H9 (cell line): ENCODE measurements around the gene PAX8. TPM values are rescaled to one million over a fixed set of nuclear protein-coding genes. Genes with fewer than 3 reads are reported as not detected.

Experiments used
- DNase-seq: peaks from one replicate; pipeline ENCODE4 v3.0.0-alpha.2; 2017
- H2AFZ ChIP-seq: one replicate; pipeline ENCODE4 v1.6.1; 2013; ENCODE audit warnings: mild to moderate bottlenecking, low read length, control low read depth, moderate library complexity
- H2AK5ac ChIP-seq: 2 replicates; pipeline ENCODE4 v1.6.1; 2013; ENCODE audit warnings: low read length, control low read depth, mixed read lengths; ENCODE audit not compliant: insufficient read length
- H2BK120ac ChIP-seq: one replicate; pipeline ENCODE4 v1.6.1; 2013; ENCODE audit warnings: low read depth, mild to moderate bottlenecking, low read length, control low read depth, inconsistent platforms; ENCODE audit not compliant: poor library complexity, severe bottlenecking
- H2BK12ac ChIP-seq: 2 replicates; pipeline ENCODE4 v1.6.1; 2013; ENCODE audit warnings: low read length, control low read depth, mixed read lengths, low read depth; ENCODE audit not compliant: insufficient read length
- H2BK15ac ChIP-seq: 2 replicates; pipeline ENCODE4 v1.6.1; 2013; ENCODE audit warnings: low read depth, low read length, control low read depth
- H2BK20ac ChIP-seq: one replicate; pipeline ENCODE4 v1.6.1; 2013; ENCODE audit warnings: low read depth, mild to moderate bottlenecking, low read length, control low read depth, inconsistent platforms; ENCODE audit not compliant: poor library complexity, severe bottlenecking
- H2BK5ac ChIP-seq: 2 replicates; pipeline ENCODE4 v1.6.1; 2013; ENCODE audit warnings: low read length, control low read depth, mixed read lengths; ENCODE audit not compliant: insufficient read length
- H3K14ac ChIP-seq: 2 replicates; pipeline ENCODE4 v1.6.1; 2013; ENCODE audit warnings: low read length, control low read depth; ENCODE audit not compliant: insufficient read depth
- H3K18ac ChIP-seq: 2 replicates; pipeline ENCODE4 v1.6.1; 2013; ENCODE audit warnings: low read depth, mild to moderate bottlenecking, mixed read lengths, low read length, control low read depth; ENCODE audit not compliant: insufficient read length
- H3K23ac ChIP-seq: 2 replicates; pipeline ENCODE4 v1.6.1; 2013; ENCODE audit warnings: low read length, control low read depth, mixed read lengths, low read depth; ENCODE audit not compliant: insufficient read length
- H3K23me2 ChIP-seq: 2 replicates; pipeline ENCODE4 v1.6.1; 2013; ENCODE audit warnings: low read depth, mild to moderate bottlenecking, mixed read lengths, low read length, control low read depth; ENCODE audit not compliant: insufficient read length, poor library complexity, severe bottlenecking
- H3K27ac ChIP-seq: 2 replicates; pipeline ENCODE4 v1.5.1; 2013; ENCODE audit warnings: low read length, control low read depth, mixed read lengths, low read depth; ENCODE audit not compliant: insufficient read length
- H3K27me3 ChIP-seq: 2 replicates; pipeline ENCODE4 v1.6.1; 2013; ENCODE audit warnings: low read length, control low read depth, inconsistent platforms; ENCODE audit not compliant: insufficient read depth
- H3K4ac ChIP-seq: 2 replicates; pipeline ENCODE4 v1.6.1; 2013; ENCODE audit warnings: low read depth, mild to moderate bottlenecking, control low read depth, inconsistent platforms, low read length, moderate library complexity
- H3K4me1 ChIP-seq: 2 replicates; pipeline ENCODE4 v1.6.1; 2013; ENCODE audit warnings: low read length, control low read depth, inconsistent platforms; ENCODE audit not compliant: insufficient read depth
- H3K4me2 ChIP-seq: 2 replicates; pipeline ENCODE4 v1.6.1; 2013; ENCODE audit warnings: low read length, control low read depth, mixed read lengths; ENCODE audit not compliant: insufficient read length, insufficient read depth
- H3K56ac ChIP-seq: 2 replicates; pipeline ENCODE4 v1.6.1; 2013; ENCODE audit warnings: low read depth, mild to moderate bottlenecking, mixed read lengths, low read length, control low read depth; ENCODE audit not compliant: insufficient read length
- H3K79me1 ChIP-seq: 2 replicates; pipeline ENCODE4 v1.6.1; 2013; ENCODE audit warnings: low read depth, mild to moderate bottlenecking, moderate library complexity, low read length, control low read depth, inconsistent platforms; ENCODE audit not compliant: insufficient read depth, poor library complexity, severe bottlenecking
- H3K79me2 ChIP-seq: 2 replicates; pipeline ENCODE4 v1.6.1; 2013; ENCODE audit warnings: low read length, control low read depth, inconsistent platforms; ENCODE audit not compliant: insufficient read depth
- H3K9ac ChIP-seq: 2 replicates; pipeline ENCODE4 v1.6.1; 2013; ENCODE audit warnings: low read length, control low read depth, mixed read lengths; ENCODE audit not compliant: insufficient read length; ENCODE audit errors: extremely low read depth
- H3K9me3 ChIP-seq: one replicate; pipeline ENCODE4 v1.6.1; 2013; ENCODE audit warnings: low read depth, low read length, inconsistent platforms; ENCODE audit not compliant: control insufficient read depth
- H3T11ph ChIP-seq: one replicate; pipeline ENCODE4 v1.6.1; 2013; ENCODE audit warnings: mild to moderate bottlenecking, low read length, control low read depth, inconsistent platforms
- H4K20me1 ChIP-seq: one replicate; pipeline ENCODE4 v1.6.1; 2013; ENCODE audit not compliant: control insufficient read depth, insufficient read length, insufficient read depth
- H4K5ac ChIP-seq: 2 replicates; pipeline ENCODE4 v1.6.1; 2013; ENCODE audit warnings: low read depth, mild to moderate bottlenecking, mixed read lengths, low read length, control low read depth; ENCODE audit not compliant: insufficient read length
- H4K8ac ChIP-seq: replicated peaks from 2 replicates; pipeline ENCODE4 v1.6.1; 2013; ENCODE audit warnings: low read length, control low read depth, mixed read lengths, low read depth; ENCODE audit not compliant: insufficient read length
- H4K91ac ChIP-seq: 2 replicates; pipeline ENCODE4 v1.6.1; 2013; ENCODE audit warnings: low read depth, mild to moderate bottlenecking, moderate library complexity, mixed read lengths, low read length, control low read depth; ENCODE audit not compliant: insufficient read length
- H3K27ac Mint-ChIP-seq, 3 experiments: 2 replicates in 2 of 3; 3 replicates in 1 of 3; pipeline ENCODE4 v1.8.0; 2020 to 2021; ENCODE audit warnings: mixed read lengths in 3 of 3, mild to moderate bottlenecking in 1 of 3, moderate library complexity in 1 of 3
- H3K27me3 Mint-ChIP-seq: 2 replicates; pipeline ENCODE4 v1.8.0; 2021; ENCODE audit warnings: low read depth, mild to moderate bottlenecking, moderate library complexity, mixed read lengths
- H3K36me3 Mint-ChIP-seq, 3 experiments: 2 replicates in 2 of 3; 3 replicates in 1 of 3; pipeline ENCODE4 v1.8.0; 2020 to 2021; ENCODE audit warnings: low read depth in 3 of 3, mixed read lengths in 3 of 3; ENCODE audit not compliant: insufficient read depth in 1 of 3
- H3K4me1 Mint-ChIP-seq, 2 experiments: 2 replicates each; pipeline ENCODE4 v1.8.0; 2020; ENCODE audit warnings: mixed read lengths in 2 of 2
- H3K4me3 Mint-ChIP-seq, 2 experiments: 2 replicates in 1 of 2; 3 replicates in 1 of 2; pipeline ENCODE4 v1.8.0; 2020 to 2021; ENCODE audit warnings: mild to moderate bottlenecking in 2 of 2, mixed read lengths in 2 of 2, moderate library complexity in 1 of 2
- H3K9me3 Mint-ChIP-seq, 2 experiments: 2 replicates in 1 of 2; 3 replicates in 1 of 2; pipeline ENCODE4 v1.8.0; 2020; ENCODE audit warnings: mild to moderate bottlenecking in 2 of 2, mixed read lengths in 2 of 2, moderate library complexity in 1 of 2
- WGBS: extraction: QIAGEN DNeasy Blood & Tissue Kit; methylation state at CpG from one replicate; pipeline ENCODE4 v1.1.7; 2013; ENCODE audit warnings: missing lambda C conversion rate, low lambda C conversion rate, mixed read lengths; ENCODE audit not compliant: insufficient read length; ENCODE audit errors: extremely low coverage; 5-methylcytosine and 5-hydroxymethylcytosine counted together
- total RNA-seq: library from RNA; stranded (reverse); gene quantifications from 2 replicates; pipeline ENCODE4 v1.2.1, GENCODE V29; 2021
- TF ChIP-seq, protein P1 (sequence below): fragments of 200-600 bp; sonication (generic); conservative IDR thresholded peaks from 3 replicates; pipeline ENCODE4 v1.8.0; 2021; ENCODE audit warnings: antibody characterized with exemption, mild to moderate bottlenecking

PAX8 gene
- total RNA-seq, 1 experiment from 2014 or later, result not detected

DNA sequence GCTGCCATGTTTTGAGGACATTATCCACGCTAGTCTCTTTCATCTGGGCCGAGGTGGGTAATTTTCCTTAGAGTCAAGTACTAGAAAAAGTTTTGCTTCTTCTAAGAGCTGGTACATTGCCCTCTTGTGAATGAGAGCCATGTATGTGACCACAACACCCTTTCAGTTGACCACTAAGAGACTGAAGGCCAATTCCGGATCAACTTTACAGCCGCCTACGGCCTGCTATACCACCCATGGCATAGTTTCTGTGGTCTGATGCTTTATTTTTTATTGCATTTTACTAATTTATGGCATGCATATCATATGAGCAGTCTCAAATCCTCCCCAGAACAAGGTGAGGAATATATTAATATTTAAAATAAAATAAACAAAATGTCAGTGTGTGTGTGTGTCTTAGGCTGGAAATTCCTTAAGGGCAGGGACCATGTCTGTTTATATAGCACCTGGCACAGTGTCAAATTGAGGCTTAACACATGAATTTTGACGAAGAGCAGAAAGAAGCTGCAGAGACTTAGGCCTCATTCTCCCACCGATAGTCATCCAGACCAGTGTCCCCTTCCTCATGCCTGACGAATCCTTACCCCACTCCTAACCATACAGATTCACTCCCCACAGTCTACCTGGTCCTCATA is 69.6 kb downstream of the PAX8 start:
- no peaks in the 10 kb centered on the region for H3K27me3 ChIP-seq
- no peak overlapping the region for H2BK20ac ChIP-seq
- H3K36me3 Mint-ChIP-seq, result no peaks in the 10 kb centered on the region
- no peak overlapping the region for H3K9ac ChIP-seq
- H3T11ph ChIP-seq, result no peak overlapping the region
- no peak overlapping the region for H3K27ac ChIP-seq
- no peak overlapping the region for H4K91ac ChIP-seq
- no peak overlapping the region for H2BK15ac ChIP-seq
- H4K5ac ChIP-seq, result no peak overlapping the region
- no peaks in the 10 kb centered on the region for H3K23me2 ChIP-seq
- H3K23ac ChIP-seq, result no peak overlapping the region
- no peaks in the 10 kb centered on the region for H3K79me1 ChIP-seq
- no peak overlapping the region for H2BK5ac ChIP-seq
- no peak for DNase-seq
- no peak overlapping the region for H2BK12ac ChIP-seq
- no peak overlapping the region for H3K4ac ChIP-seq
- H3K56ac ChIP-seq, result no peak overlapping the region
- H2AK5ac ChIP-seq, result no peak overlapping the region
- no peak overlapping the region for H3K4me2 ChIP-seq
- H2BK120ac ChIP-seq, result no peak overlapping the region
- H3K27ac Mint-ChIP-seq, result 0 out of 7 replicates have a peak overlapping the region, but pooled peaks of 1 of the 3 experiments have one; percentile 23
- no peak overlapping the region for H4K8ac ChIP-seq
- H3K27me3 Mint-ChIP-seq, result peaks cover 11% of the 10 kb centered on the region
- no peak overlapping the region for H3K18ac ChIP-seq
- H3K14ac ChIP-seq, result no peak overlapping the region
- H3K4me1 Mint-ChIP-seq, result peaks cover 11 to 29% of the 10 kb centered on the region in 2 experiments
- no peak overlapping the region for H3K4me3 Mint-ChIP-seq
- H3K4me1 ChIP-seq, result no peaks in the 10 kb centered on the region; the same call in 1 of the 2 replicates
- H4K20me1 ChIP-seq, result no peaks in the 10 kb centered on the region
- no peaks in the 10 kb centered on the region for H3K79me2 ChIP-seq
- no peak overlapping the region for H2AFZ ChIP-seq
- no peaks in the 10 kb centered on the region; a peak in 2 of 5 replicates for H3K9me3 Mint-ChIP-seq
- no peaks in the 10 kb centered on the region for H3K9me3 ChIP-seq
- TF ChIP-seq, protein P1, sequence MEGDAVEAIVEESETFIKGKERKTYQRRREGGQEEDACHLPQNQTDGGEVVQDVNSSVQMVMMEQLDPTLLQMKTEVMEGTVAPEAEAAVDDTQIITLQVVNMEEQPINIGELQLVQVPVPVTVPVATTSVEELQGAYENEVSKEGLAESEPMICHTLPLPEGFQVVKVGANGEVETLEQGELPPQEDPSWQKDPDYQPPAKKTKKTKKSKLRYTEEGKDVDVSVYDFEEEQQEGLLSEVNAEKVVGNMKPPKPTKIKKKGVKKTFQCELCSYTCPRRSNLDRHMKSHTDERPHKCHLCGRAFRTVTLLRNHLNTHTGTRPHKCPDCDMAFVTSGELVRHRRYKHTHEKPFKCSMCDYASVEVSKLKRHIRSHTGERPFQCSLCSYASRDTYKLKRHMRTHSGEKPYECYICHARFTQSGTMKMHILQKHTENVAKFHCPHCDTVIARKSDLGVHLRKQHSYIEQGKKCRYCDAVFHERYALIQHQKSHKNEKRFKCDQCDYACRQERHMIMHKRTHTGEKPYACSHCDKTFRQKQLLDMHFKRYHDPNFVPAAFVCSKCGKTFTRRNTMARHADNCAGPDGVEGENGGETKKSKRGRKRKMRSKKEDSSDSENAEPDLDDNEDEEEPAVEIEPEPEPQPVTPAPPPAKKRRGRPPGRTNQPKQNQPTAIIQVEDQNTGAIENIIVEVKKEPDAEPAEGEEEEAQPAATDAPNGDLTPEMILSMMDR, result no peak
- WGBS, result no CpG with 5 or more reads among the region's 8 CpGs
